ENCODE data around the gene ZNF593.
A peak's percentile ranks its signal among the peaks of the same experiment; 100 is the strongest.

Gene ZNF593

GRCh38 chr1:26169669-26170471, at the start of gene ZNF593:
Gene ZNF593 (plus strand): TSS chr1:26169908. CDS start chr1:26169984, 76 bp downstream.
- DNase-seq, result peak; percentile 93

GRCh38 chr1:26121854-26122773, 47.6 kb upstream of the ZNF593 start:
- DNase-seq, result no peak

DNA sequence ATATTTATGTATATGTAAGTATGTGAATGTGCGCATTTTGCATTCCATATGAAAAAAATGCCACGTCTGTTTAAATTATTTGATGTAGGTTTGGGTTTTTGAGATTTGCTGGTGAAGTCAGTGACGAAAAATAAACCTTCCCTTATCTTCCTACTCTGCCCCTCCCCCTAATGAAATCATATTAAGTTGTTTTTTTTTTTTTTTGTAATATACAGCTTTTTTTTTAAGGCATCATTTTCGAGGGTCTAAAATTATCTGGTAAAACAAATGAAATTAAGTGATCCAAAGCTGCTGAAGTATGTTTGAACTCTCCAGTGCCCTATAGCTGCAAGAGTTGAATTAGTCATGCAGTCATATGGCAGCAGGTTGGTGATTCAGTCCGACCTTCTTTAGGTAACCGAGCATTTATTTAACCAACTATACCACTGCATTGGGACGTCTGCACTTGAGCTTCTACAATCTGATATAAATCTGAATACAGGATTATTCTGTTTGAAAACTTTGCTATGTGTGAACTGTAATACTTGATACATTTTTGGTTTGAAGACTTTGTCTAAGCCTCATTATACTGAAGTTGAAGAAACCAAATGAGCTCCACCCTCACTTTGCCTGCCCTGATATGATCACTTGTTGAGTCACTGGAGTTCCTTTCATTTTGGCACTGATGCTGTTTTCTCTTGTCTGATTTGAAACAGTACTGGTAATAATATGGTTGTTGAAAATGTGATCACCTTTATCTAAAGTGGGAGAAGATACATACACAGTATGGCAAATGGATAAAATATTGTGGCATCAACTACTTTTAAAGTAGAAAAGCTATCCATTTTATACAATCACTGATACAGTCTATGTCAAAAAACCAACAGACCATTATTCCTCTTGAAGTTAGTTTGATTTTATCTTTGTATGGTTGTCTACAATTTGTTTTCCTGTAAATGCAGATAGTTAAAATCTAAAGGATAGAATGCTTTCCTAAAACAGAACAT, 46.4 kb upstream of the ZNF593 start:
- no peak for DNase-seq

GRCh38 chr1:26124418-26125331, 45.0 kb upstream of the ZNF593 start:
- DNase-seq, result no peak

GRCh38 chr1:26125382-26125781, 44.3 kb upstream of the ZNF593 start:
- DNase-seq, result no peak

GRCh38 chr1:26125946-26126320, 43.8 kb upstream of the ZNF593 start:
- no peak for DNase-seq

DNA sequence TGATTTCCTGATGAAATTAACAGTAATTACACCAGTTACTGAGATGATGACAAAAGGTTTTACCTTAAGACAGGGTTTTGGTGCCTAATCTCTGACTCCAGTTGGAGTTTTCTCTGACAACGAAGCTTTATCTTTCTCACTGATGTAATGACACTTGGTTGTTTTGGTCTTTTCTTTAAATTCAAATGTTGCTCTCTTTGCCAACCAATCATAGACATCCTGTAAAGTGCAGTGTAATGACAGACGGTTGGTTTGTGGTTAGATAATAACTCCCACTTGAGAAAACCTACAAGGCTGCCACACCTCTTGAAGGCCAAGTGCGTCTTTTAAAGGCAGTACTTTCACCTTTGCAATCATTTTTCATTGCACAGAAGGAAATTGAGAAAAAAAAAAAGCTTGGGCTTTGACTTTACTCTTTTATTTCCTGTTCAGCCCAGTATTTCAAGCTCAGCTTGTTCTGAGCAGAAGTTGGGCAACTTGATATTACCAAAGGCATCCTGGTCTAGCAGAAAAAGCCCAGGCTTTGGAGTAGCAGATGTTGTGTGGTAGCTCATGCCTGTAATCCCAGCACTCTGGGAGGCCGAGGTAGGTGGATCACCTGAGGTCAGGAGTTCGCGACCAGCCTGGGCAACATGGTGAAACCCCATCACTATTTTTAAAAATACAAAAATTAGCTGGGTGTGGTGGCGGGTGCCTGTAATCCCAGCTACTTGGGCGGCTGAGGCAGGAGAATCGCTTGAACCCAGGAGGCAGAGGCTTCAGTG, 43.2 kb upstream of the ZNF593 start:
- no peak for DNase-seq

- DNase-seq, result no peak
These were observed 42.2 kb upstream of the ZNF593 start for GRCh38 chr1:26127235-26128163.

DNA sequence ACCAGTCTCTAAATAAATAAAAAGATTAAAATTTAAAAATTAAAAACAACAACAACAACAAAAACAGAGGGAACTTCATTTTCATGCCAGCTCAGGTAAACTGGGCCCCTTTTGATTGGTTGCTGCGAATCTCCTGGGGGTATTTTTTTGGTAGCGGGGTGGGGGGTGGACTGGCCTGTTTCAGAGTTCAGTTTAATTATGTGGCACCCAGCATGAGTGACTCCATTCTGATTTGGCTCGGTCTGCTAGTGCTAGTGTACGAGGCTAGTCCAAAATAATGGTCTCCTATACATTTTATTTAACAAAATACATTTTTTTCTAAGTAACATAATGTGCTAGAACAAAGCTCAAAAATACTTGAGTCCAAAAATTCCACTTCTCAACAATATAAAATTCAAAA, 39.9 kb upstream of the ZNF593 start:
- no peak for DNase-seq

- no peak for DNase-seq
These were observed 39.0 kb upstream of the ZNF593 start for GRCh38 chr1:26130695-26131094.

- DNase-seq, result no peak
These were observed 37.4 kb upstream of the ZNF593 start for GRCh38 chr1:26132128-26132833.

GRCh38 chr1:26132834-26133167, 36.9 kb upstream of the ZNF593 start:
- no peak for DNase-seq

DNA sequence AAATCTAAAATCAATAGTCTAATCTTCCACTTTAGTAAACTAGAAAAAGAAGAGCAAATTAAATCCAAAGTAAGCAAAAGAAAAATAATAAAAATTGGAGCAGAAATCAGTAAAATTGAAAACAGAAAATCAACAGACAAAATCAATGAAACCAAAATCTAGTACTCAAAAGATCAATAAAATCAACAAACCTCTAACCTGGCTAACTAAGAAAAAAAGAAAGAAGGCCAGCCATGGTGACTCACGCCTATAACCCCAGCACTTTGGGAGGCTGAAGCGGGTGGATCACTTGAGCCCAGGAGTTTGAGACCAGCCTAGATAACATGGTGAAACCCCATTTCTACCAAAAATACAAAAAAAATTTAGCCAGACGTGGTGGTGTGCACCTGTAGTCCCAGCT, 35.2 kb upstream of the ZNF593 start:
- no peak for DNase-seq

DNA sequence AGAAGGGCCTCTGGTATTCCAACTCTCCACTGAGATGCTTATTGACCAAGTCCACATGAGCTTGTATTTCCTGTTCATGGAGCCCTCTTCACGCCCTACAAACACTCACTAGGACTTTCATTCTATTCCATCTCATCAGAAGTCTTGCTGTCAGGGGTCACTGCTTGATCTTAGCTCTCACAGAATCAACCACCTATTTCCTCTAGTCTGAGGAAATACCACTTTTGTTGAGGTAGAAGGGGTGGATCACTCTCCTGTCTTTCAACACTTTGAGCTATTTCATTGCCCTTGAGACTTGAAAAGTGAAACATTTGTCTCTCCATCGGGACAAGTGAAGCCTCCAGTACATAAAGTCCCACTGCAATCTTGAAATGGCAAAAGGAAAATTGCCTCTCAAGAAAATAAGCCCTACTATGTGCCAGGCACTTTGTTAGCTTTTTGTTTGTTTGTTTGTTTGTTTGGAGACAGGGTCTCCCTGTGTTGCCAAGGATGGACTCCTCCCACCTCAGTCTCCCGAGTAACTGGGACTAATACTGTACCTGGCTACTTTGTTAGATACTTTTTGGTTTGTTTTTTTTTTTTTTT, 30.6 kb upstream of the ZNF593 start:
- no peak for DNase-seq

DNA sequence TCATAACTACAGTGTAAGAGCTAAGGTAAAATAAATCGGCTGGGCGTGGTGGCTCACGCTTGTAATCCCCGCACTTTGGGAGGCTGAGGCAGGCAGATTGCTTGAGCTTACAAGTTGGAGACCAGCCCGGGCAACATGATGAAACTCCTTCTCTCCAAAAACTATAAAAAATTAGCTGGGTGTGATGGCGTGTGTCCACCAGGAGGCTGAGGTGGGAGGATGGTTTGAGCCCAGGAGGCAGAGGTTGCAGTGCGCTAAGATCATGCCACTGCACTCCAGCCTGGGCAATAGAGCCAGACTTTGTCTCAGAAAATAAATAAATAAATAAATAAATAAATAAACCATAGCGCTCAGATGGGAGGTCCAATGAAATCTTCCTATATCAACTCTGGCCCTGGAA, 27.5 kb upstream of the ZNF593 start:
- DNase-seq, result no peak

- peak; percentile 90 for DNase-seq
These were observed 24.4 kb upstream of the ZNF593 start for GRCh38 chr1:26145041-26145959.

DNA sequence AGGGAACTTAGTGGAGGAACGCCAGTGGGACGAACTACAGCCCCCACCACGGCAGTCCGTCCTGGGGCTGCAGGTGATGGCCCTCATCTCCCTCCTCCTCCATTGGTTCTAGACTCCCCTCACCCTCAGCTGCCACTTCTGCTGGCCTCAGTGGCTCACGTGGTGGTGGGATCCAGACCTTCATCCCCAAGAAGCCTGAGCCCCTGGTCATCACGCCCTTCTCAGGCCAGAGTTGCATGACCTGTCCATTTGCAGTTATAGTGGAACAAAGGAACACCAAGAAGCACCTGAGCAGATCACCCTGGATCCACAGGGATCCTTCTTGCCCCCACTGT, 23.8 kb upstream of the ZNF593 start:
- no peak for DNase-seq

GRCh38 chr1:26148887-26149286, 20.8 kb upstream of the ZNF593 start:
- no peak for DNase-seq

Measured in NCI-H345 (cell line).